H1 (cell line): ENCODE measurements around the gene SLC51B. TPM values are rescaled to one million over a fixed set of nuclear protein-coding genes. Genes with fewer than 3 reads are reported as not detected.
A peak's percentile ranks its signal among the peaks of the same experiment; 100 is the strongest.

Experiments used
- CTCF ChIA-PET: fragments of 300-600 bp; sonication (Branson Sonifier 250); formaldehyde crosslinking; loops from one replicate; lab custom pipeline; 2021; ENCODE audit not compliant: partially characterized antibody; lab: Charles Lee
- POLR2A ChIA-PET: fragments of 300-600 bp; sonication (Branson Sonifier 250); formaldehyde crosslinking; loops from one replicate; lab custom pipeline; 2021; ENCODE audit warnings: inconsistent platforms; ENCODE audit not compliant: partially characterized antibody; lab: Charles Lee
- DNase-seq, 2 experiments: peaks; one replicate each; pipeline versions ENCODE4 v3.0.0 to v3.0.0-alpha.2; 2010 to 2022; ENCODE audit warnings: low spot score in 2 of 2, low read depth in 1 of 2, mixed read lengths in 1 of 2
- FAIRE-seq: peaks from 2 replicates; lab custom pipeline; 2011; peaks lifted over from hg19 to GRCh38; lab: Jason Lieb, UNC
- H2AFZ ChIP-seq: 2 replicates; pipeline ENCODE4 v1.8.1; 2012; ENCODE audit warnings: low read length, inconsistent platforms
- H2AK5ac ChIP-seq: 2 replicates; pipeline ENCODE4 v1.6.1; 2013; ENCODE audit warnings: low read depth, low read length
- H2BK120ac ChIP-seq: replicated peaks from 2 replicates; pipeline ENCODE3; 2013; ENCODE audit warnings: low read depth, low read length, inconsistent platforms
- H2BK12ac ChIP-seq: 2 replicates; pipeline ENCODE4 v1.6.1; 2013; ENCODE audit warnings: low read depth, low read length
- H2BK15ac ChIP-seq: 2 replicates; pipeline ENCODE4 v1.6.1; 2013; ENCODE audit warnings: low read length
- H2BK20ac ChIP-seq: 2 replicates; pipeline ENCODE4 v1.6.1; 2013; ENCODE audit warnings: low read length
- H2BK5ac ChIP-seq: 2 replicates; pipeline ENCODE4 v1.6.1; 2013; ENCODE audit warnings: low read depth, low read length
- H3K14ac ChIP-seq: 2 replicates; pipeline ENCODE4 v1.6.1; 2013; ENCODE audit warnings: inconsistent platforms; ENCODE audit not compliant: insufficient read length
- H3K18ac ChIP-seq: 2 replicates; pipeline ENCODE4 v1.6.1; 2013; ENCODE audit warnings: low read length; ENCODE audit errors: extremely low read depth
- H3K23ac ChIP-seq: 2 replicates; pipeline ENCODE4 v1.6.1; 2013; ENCODE audit warnings: inconsistent platforms; ENCODE audit not compliant: insufficient read length
- H3K23me2 ChIP-seq: 2 replicates; pipeline ENCODE4 v1.6.1; 2013; ENCODE audit warnings: low read depth, low read length
- H3K27ac ChIP-seq: 2 replicates; pipeline ENCODE4 v1.6.1; 2011; ENCODE audit warnings: low read depth, low read length, inconsistent platforms
- H3K27me3 ChIP-seq, 4 experiments: replicated peaks in 1 of 4; 1 replicate in 1 of 4; 2 replicates in 3 of 4; pipeline versions ENCODE4 v1.6.1 to v1.8.1; 2011 to 2013; ENCODE audit warnings: low read length in 3 of 4, mild to moderate bottlenecking in 3 of 4, inconsistent platforms in 2 of 4, mixed read lengths in 2 of 4, moderate library complexity in 1 of 4; ENCODE audit not compliant: control insufficient read depth in 3 of 4, insufficient read depth in 3 of 4; ENCODE audit errors: extremely low read depth in 1 of 4
- H3K36me3 ChIP-seq, 4 experiments: 2 replicates each; pipeline versions ENCODE4 v1.6.1 to v1.8.1; 2011 to 2013; ENCODE audit warnings: mild to moderate bottlenecking in 4 of 4, low read length in 3 of 4, moderate library complexity in 2 of 4, control low read depth in 1 of 4, inconsistent platforms in 1 of 4; ENCODE audit not compliant: insufficient read depth in 4 of 4, control insufficient read depth in 2 of 4
- H3K4ac ChIP-seq: replicated peaks from 2 replicates; pipeline ENCODE3; 2013; ENCODE audit warnings: low read length, low read depth, mixed read lengths, inconsistent platforms; ENCODE audit not compliant: insufficient read length
- H3K4me1 ChIP-seq, 4 experiments: replicated peaks in 1 of 4; 1 replicate in 1 of 4; 2 replicates in 3 of 4; pipeline versions ENCODE4 v1.6.1 to v1.8.1; 2011 to 2013; ENCODE audit warnings: low read length in 3 of 4, inconsistent platforms in 2 of 4, mixed read lengths in 1 of 4; ENCODE audit not compliant: insufficient read depth in 4 of 4, control insufficient read depth in 3 of 4
- H3K4me2 ChIP-seq, 2 experiments: 2 replicates each; pipeline versions ENCODE4 v1.6.1 to v1.8.1; 2011 to 2013; ENCODE audit warnings: low read depth in 2 of 2, low read length in 2 of 2, control low read depth in 1 of 2, inconsistent platforms in 1 of 2, mild to moderate bottlenecking in 1 of 2; ENCODE audit not compliant: insufficient read depth in 1 of 2
- H3K4me3 ChIP-seq, 4 experiments: fragments of 200-600, 300-600 bp in 1 of 4; sonication (generic), shearing (Covaris generic), sonication (Bioruptor Twin) in 1 of 4; 2 replicates each; pipeline versions ENCODE4 v1.5.1 to v1.8.1; 2011 to 2016; ENCODE audit warnings: low read length in 4 of 4, low read depth in 3 of 4, control low read depth in 2 of 4, inconsistent platforms in 2 of 4, mild to moderate bottlenecking in 2 of 4, mixed read lengths in 1 of 4, moderate library complexity in 1 of 4; ENCODE audit not compliant: insufficient read depth in 2 of 4; ENCODE audit errors: extremely low read depth in 1 of 4
- H3K56ac ChIP-seq: replicated peaks from 2 replicates; pipeline ENCODE3; 2013; ENCODE audit warnings: low read depth, mild to moderate bottlenecking, mixed read lengths, low read length, inconsistent platforms; ENCODE audit not compliant: insufficient read length
- H3K79me1 ChIP-seq: 2 replicates; pipeline ENCODE4 v1.6.1; 2013; ENCODE audit warnings: low read depth, low read length, control low read depth
- H3K79me2 ChIP-seq, 2 experiments: 2 replicates each; pipeline versions ENCODE4 v1.6.1 to v1.8.1; 2012 to 2013; ENCODE audit warnings: low read length in 2 of 2, mild to moderate bottlenecking in 2 of 2, inconsistent platforms in 1 of 2; ENCODE audit not compliant: insufficient read depth in 2 of 2, control insufficient read depth in 1 of 2
- H3K9ac ChIP-seq, 4 experiments: replicated peaks in 1 of 4; 1 replicate in 1 of 4; 2 replicates in 3 of 4; pipeline versions ENCODE4 v1.6.1 to v1.8.1; 2011 to 2013; ENCODE audit warnings: low read depth in 3 of 4, low read length in 3 of 4, control low read depth in 2 of 4, mild to moderate bottlenecking in 2 of 4, moderate library complexity in 2 of 4, inconsistent platforms in 1 of 4; ENCODE audit errors: extremely low read depth in 1 of 4
- H3K9me3 ChIP-seq, 2 experiments: 2 replicates each; pipeline versions ENCODE4 v1.6.1 to v1.8.1; 2012 to 2013; ENCODE audit warnings: mild to moderate bottlenecking in 2 of 2, moderate library complexity in 2 of 2, control low read depth in 1 of 2, inconsistent platforms in 1 of 2, low read depth in 1 of 2, low read length in 1 of 2, mixed read lengths in 1 of 2; ENCODE audit not compliant: insufficient read depth in 2 of 2
- H4K20me1 ChIP-seq, 2 experiments: replicated peaks in 1 of 2; 2 replicates each; pipeline versions ENCODE3 to v1.8.1; 2011 to 2013; ENCODE audit warnings: inconsistent platforms in 2 of 2, low read length in 2 of 2, mild to moderate bottlenecking in 1 of 2; ENCODE audit not compliant: insufficient read depth in 2 of 2, control insufficient read depth in 1 of 2
- H4K5ac ChIP-seq: 2 replicates; pipeline ENCODE4 v1.6.1; 2013; ENCODE audit warnings: low read length, low read depth, mixed read lengths, inconsistent platforms; ENCODE audit not compliant: insufficient read length
- H4K8ac ChIP-seq: 2 replicates; pipeline ENCODE4 v1.8.0; 2013; ENCODE audit warnings: mild to moderate bottlenecking, moderate library complexity, low read length, inconsistent platforms; ENCODE audit not compliant: insufficient read depth; ENCODE audit errors: extremely low read depth
- H4K91ac ChIP-seq: replicated peaks from 2 replicates; pipeline ENCODE3; 2013; ENCODE audit warnings: low read length, mixed read lengths, inconsistent platforms; ENCODE audit not compliant: insufficient read length
- BRCA1 ChIP-seq: IDR thresholded peaks from 2 replicates; pipeline ENCODE4 v1.6.1; 2012; ENCODE audit warnings: low read depth, low read length, improper control_type of control experiment
- CBX8 ChIP-seq: fragments of 300-800, 300-1000 bp; sonication (generic); IDR thresholded peaks from 2 replicates; pipeline ENCODE4 v1.7.1; 2016; ENCODE audit warnings: low read depth, low read length, borderline replicate concordance
- CHD2 ChIP-seq: IDR thresholded peaks from 2 replicates; pipeline ENCODE4 v1.6.1; 2012; ENCODE audit warnings: low read length, improper control_type of control experiment
- CTBP2 ChIP-seq: IDR thresholded peaks from 2 replicates; pipeline ENCODE4 v1.7.0; 2011; ENCODE audit warnings: borderline replicate concordance, mild to moderate bottlenecking, moderate library complexity, mixed read lengths, low read length; ENCODE audit not compliant: insufficient read depth, insufficient read length
- EGR1 ChIP-seq: IDR thresholded peaks from 2 replicates; pipeline ENCODE4 v1.6.1; 2011; ENCODE audit warnings: low read depth, low read length, borderline replicate concordance
- HDAC2 ChIP-seq, 2 experiments: fragments of 300-600 bp in 1 of 2; sonication (generic) in 1 of 2; IDR thresholded peaks; 2 replicates each; pipeline ENCODE4 v1.6.1; 2011 to 2012; ENCODE audit warnings: low read depth in 2 of 2, low read length in 2 of 2, mild to moderate bottlenecking in 2 of 2, moderate library complexity in 2 of 2, borderline replicate concordance in 1 of 2, inconsistent platforms in 1 of 2
- KDM1A ChIP-seq: fragments of 200-600, 300-600 bp; sonication (generic); IDR thresholded peaks from 2 replicates; pipeline ENCODE4 v1.7.1; 2016; ENCODE audit warnings: mild to moderate bottlenecking, low read length, borderline replicate concordance
- RAD21 ChIP-seq, 2 experiments: IDR thresholded peaks in 1 of 2; conservative IDR thresholded peaks in 1 of 2; 2 replicates each; pipeline ENCODE4 v1.6.1; 2011; ENCODE audit warnings: low read depth in 2 of 2, low read length in 2 of 2, improper control_type of control experiment in 1 of 2, inconsistent platforms in 1 of 2, mild to moderate bottlenecking in 1 of 2, moderate library complexity in 1 of 2
- RFX5 ChIP-seq: IDR thresholded peaks from 2 replicates; pipeline ENCODE4 v1.6.1; 2011; ENCODE audit warnings: low read depth, low read length, improper control_type of control experiment, borderline replicate concordance
- SIN3A ChIP-seq, 2 experiments: IDR thresholded peaks in 1 of 2; conservative IDR thresholded peaks in 1 of 2; 2 replicates each; pipeline ENCODE4 v1.6.1; 2011 to 2012; ENCODE audit warnings: low read length in 2 of 2, improper control_type of control experiment in 1 of 2, low read depth in 1 of 2, mild to moderate bottlenecking in 1 of 2
- WGBS, 2 experiments: shearing (Covaris generic) in 1 of 2; methylation state at CpG; one replicate each; pipeline versions ENCODE4 v1.1.6 to v1.1.7; 2013 to 2015; ENCODE audit warnings: low lambda C conversion rate in 2 of 2, mixed read lengths in 2 of 2, inconsistent platforms in 1 of 2, low coverage in 1 of 2, missing lambda C conversion rate in 1 of 2; ENCODE audit not compliant: insufficient replicate concordance in 2 of 2, insufficient coverage in 1 of 2, insufficient read length in 1 of 2; ENCODE audit errors: extremely low coverage in 1 of 2, missing lambda C conversion rate in 1 of 2; 5-methylcytosine and 5-hydroxymethylcytosine counted together
- polyA plus RNA-seq, 7 experiments: library from polyadenylated mRNA; depleted of rRNA in 3 of 7; stranded (reverse) in 5 of 7; unstranded in 2 of 7; fragments of >200 nt in 5 of 7; fragments of 200-250 nt in 2 of 7; gene quantifications; 1 replicate in 5 of 7; 2 replicates in 1 of 7; 4 replicates in 1 of 7; pipeline versions ENCODE4 v1.2.1 to v1.2.3, GENCODE V29; 2011 to 2013; ENCODE audit warnings: missing spikeins in 2 of 7, mixed read lengths in 2 of 7
- total RNA-seq: library from RNA; stranded (reverse); fragmentation: NEBNext Ultra II Directional; extraction: Animal tissue kit (Norgen Biotek cat#: 25700); gene quantifications from 2 replicates; pipeline ENCODE4 v1.2.1, GENCODE V29; 2021

The SLC51B gene
- total and polyA plus RNA-seq, 2 of the 8 experiments (the other 6 are each of a cell fraction or from before 2014, with no cell fraction given): not detected

GRCh38 chr15:65076486-65077290 lies 31.5 kb downstream of the SLC51B start, which contains the start of gene KBTBD13:
TSS of gene KBTBD13 (plus strand) at chr15:65076746. CDS start at chr15:65076816, 70 bp downstream.
- Histone ChIP-seq H2BK20ac (no peak within 1 kb of the TSS), H2BK120ac (no peak within 1 kb of the TSS), H2AK5ac (no peak within 1 kb of the TSS), H4K91ac (peak within 1 kb of the TSS; percentile 34), H4K20me1 (no peaks in the 10 kb centered on the region), H2AFZ (no peak within 1 kb of the TSS), H3K9me3 (peaks cover 3% of the 10 kb centered on the region in 2 experiments; a peak in 2 of 4 replicates), H3K56ac (no peak within 1 kb of the TSS), H3K27ac (no peak within 1 kb of the TSS), H3K4ac (no peak within 1 kb of the TSS), H3K4me1 (peaks cover 0 to 3% (median 1%) of the 10 kb centered on the region in 4 experiments; a peak in 6 of 7 replicates), H3K27me3 (peaks cover 0 to 9% (median 4%) of the 10 kb centered on the region in 4 experiments; a peak in 4 of 7 replicates), H2BK12ac (peak within 1 kb of the TSS; percentile 80; the same call in 1 of the 2 replicates), H3K4me2 (no peak within 1 kb of the TSS), H3K79me1 (no peaks in the 10 kb centered on the region), H3K18ac (peak within 1 kb of the TSS; percentile 60; the same call in 1 of the 2 replicates), H3K23ac (no peak within 1 kb of the TSS), H3K14ac (no peak within 1 kb of the TSS), H2BK5ac (no peak within 1 kb of the TSS), H3K9ac (no peak within 1 kb of the TSS), H3K4me3 (no peak within 1 kb of the TSS), H3K23me2 (no peaks in the 10 kb centered on the region), H3K79me2 (no peaks in the 10 kb centered on the region; a peak in 1 of 4 replicates), H4K5ac (no peak within 1 kb of the TSS), H2BK15ac (peak within 1 kb of the TSS; percentile 46; the same call in 1 of the 2 replicates), H3K36me3 (no peaks in the 10 kb centered on the region), H4K8ac (peak within 1 kb of the TSS; percentile 79; the same call in 1 of the 2 replicates)
- POLR2A ChIA-PET: interaction anchor here (0.5 to 14.5 kb wide), 6 partner anchors 8 to 411 kb away, joined by 3 to 93 read pairs (median 4); partner anchors contain the start of genes RASL12 and RNU5B-1
- WGBS, 2 experiments: 93% methylated on average over 52 of the region's 73 CpGs; no CpG with 5 or more reads in 1 of the 2 experiments
- no peak for FAIRE-seq
- no peak for DNase-seq
- CTCF ChIA-PET: interaction anchor here (0.5 to 32.9 kb wide), 11 partner anchors 8 to 84 kb away, joined by 3 to 1213 read pairs (median 11); partner anchors contain the start of genes RASL12 and SLC51B
- no peak for TF ChIP-seq BRCA1
- TF ChIP-seq SIN3A (conservative IDR thresholded peaks at IDR 0.05 in 1 of 2, IDR thresholded peaks at IDR 0.05 in 1 of 2; ENCODE audit: low read depth in 1 of 2, low read length in 2 of 2): no peak
- TF ChIP-seq CTBP2: no peak
- no peak for TF ChIP-seq KDM1A
- no peak for TF ChIP-seq EGR1
- no peak for TF ChIP-seq HDAC2 (IDR thresholded peaks at IDR 0.05; ENCODE audit: borderline replicate concordance in 1 of 2, low read depth in 2 of 2, low read length in 2 of 2)
- TF ChIP-seq CBX8: no peak
- TF ChIP-seq RFX5: no peak
- no peak for TF ChIP-seq RAD21 (IDR thresholded peaks at IDR 0.05 in 1 of 2, conservative IDR thresholded peaks at IDR 0.05 in 1 of 2; ENCODE audit: low read depth in 2 of 2, low read length in 2 of 2)
- TF ChIP-seq CHD2: no peak
